Liver (tissue), 9 donors: ENCODE measurements around the gene MXRA8. TPM values are rescaled to one million over a fixed set of nuclear protein-coding genes. Genes with fewer than 3 reads are reported as not detected.

Experiments
- DNase-seq: peaks from one replicate; pipeline ENCODE4 v3.0.0-alpha.2; 2017; ENCODE audit warnings: low spot score
- H3K27ac ChIP-seq, 2 donors: one replicate each; pipeline ENCODE4 v1.7.0; 2013; ENCODE audit warnings: inconsistent platforms in 2 of 2, low read length in 2 of 2, control low read depth in 1 of 2, low read depth in 1 of 2, mild to moderate bottlenecking in 1 of 2
- H3K27me3 ChIP-seq, 4 donors: one replicate each; pipeline versions ENCODE4 v1.6.1 to v1.7.0; 2013; ENCODE audit warnings: low read length in 3 of 4, inconsistent platforms in 1 of 4, mild to moderate bottlenecking in 1 of 4, moderate library complexity in 1 of 4; ENCODE audit not compliant: control insufficient read depth in 4 of 4, insufficient read depth in 4 of 4
- H3K36me3 ChIP-seq, 4 donors: one replicate each; pipeline versions ENCODE4 v1.6.1 to v1.7.0; 2013; ENCODE audit warnings: low read length in 3 of 4, mild to moderate bottlenecking in 3 of 4, low read depth in 1 of 4, moderate library complexity in 1 of 4; ENCODE audit not compliant: control insufficient read depth in 4 of 4, insufficient read depth in 3 of 4
- H3K4me1 ChIP-seq, 4 donors: one replicate each; pipeline versions ENCODE4 v1.6.1 to v1.7.0; 2013; ENCODE audit warnings: low read length in 3 of 4, mild to moderate bottlenecking in 3 of 4, moderate library complexity in 1 of 4; ENCODE audit not compliant: control insufficient read depth in 4 of 4, insufficient read depth in 4 of 4
- H3K4me3 ChIP-seq, 3 donors: one replicate each; pipeline versions ENCODE4 v1.6.1 to v1.7.0; 2013; ENCODE audit warnings: low read length in 3 of 3, control low read depth in 1 of 3, low read depth in 1 of 3, mild to moderate bottlenecking in 1 of 3
- H3K9ac ChIP-seq, 2 donors: one replicate each; pipeline ENCODE4 v1.7.0; 2013; ENCODE audit warnings: low read length in 2 of 2, mild to moderate bottlenecking in 2 of 2, moderate library complexity in 2 of 2, control low read depth in 1 of 2, low read depth in 1 of 2
- H3K9me3 ChIP-seq, 4 donors: one replicate each; pipeline versions ENCODE4 v1.6.1 to v1.7.0; 2013; ENCODE audit warnings: low read length in 3 of 4; ENCODE audit not compliant: control insufficient read depth in 4 of 4
- EGR1 ChIP-seq, 2 donors: IDR thresholded peaks; 2 replicates each; pipeline ENCODE4 v1.6.1; 2016 to 2018; ENCODE audit warnings: antibody characterized with exemption in 2 of 2, low read depth in 2 of 2
- FOXA1 ChIP-seq: IDR thresholded peaks from 2 replicates; pipeline ENCODE4 v1.6.1; 2016; ENCODE audit warnings: antibody characterized with exemption
- FOXA2 ChIP-seq: IDR thresholded peaks from 2 replicates; pipeline ENCODE4 v1.6.1; 2016; ENCODE audit warnings: antibody characterized with exemption
- GABPA ChIP-seq, 2 donors: IDR thresholded peaks in 1 of 2; conservative IDR thresholded peaks in 1 of 2; 2 replicates each; pipeline ENCODE4 v1.6.1; 2016; ENCODE audit warnings: antibody characterized with exemption in 2 of 2, mild to moderate bottlenecking in 1 of 2, moderate library complexity in 1 of 2
- HNF4A ChIP-seq, 2 donors: conservative IDR thresholded peaks; 2 replicates each; pipeline ENCODE4 v1.6.1; 2016; ENCODE audit warnings: antibody characterized with exemption in 2 of 2, mild to moderate bottlenecking in 2 of 2
- HNF4G ChIP-seq: IDR thresholded peaks from 2 replicates; pipeline ENCODE4 v1.6.1; 2016; ENCODE audit warnings: antibody characterized with exemption
- JUND ChIP-seq, 2 donors: IDR thresholded peaks; 2 replicates each; pipeline ENCODE4 v1.6.1; 2016; ENCODE audit warnings: antibody characterized with exemption in 2 of 2
- NR2F2 ChIP-seq: IDR thresholded peaks from 2 replicates; pipeline ENCODE4 v1.6.1; 2016; ENCODE audit warnings: antibody characterized with exemption
- RAD21 ChIP-seq, 2 donors: IDR thresholded peaks; 2 replicates each; pipeline ENCODE4 v1.6.1; 2016; ENCODE audit warnings: antibody characterized with exemption in 2 of 2, mild to moderate bottlenecking in 2 of 2
- RXRA ChIP-seq, 2 donors: IDR thresholded peaks; 2 replicates each; pipeline ENCODE4 v1.6.1; 2017 to 2018; ENCODE audit warnings: antibody characterized with exemption in 2 of 2, mild to moderate bottlenecking in 1 of 2
- SP1 ChIP-seq: IDR thresholded peaks from 2 replicates; pipeline ENCODE4 v1.6.1; 2018; ENCODE audit warnings: antibody characterized with exemption, mild to moderate bottlenecking
- TAF1 ChIP-seq: conservative IDR thresholded peaks from 2 replicates; pipeline ENCODE4 v1.6.1; 2016; ENCODE audit warnings: antibody characterized with exemption, mild to moderate bottlenecking
- YY1 ChIP-seq: IDR thresholded peaks from 2 replicates; pipeline ENCODE4 v1.6.1; 2016; ENCODE audit warnings: antibody characterized with exemption, mild to moderate bottlenecking
- WGBS: extraction: QIAGEN DNeasy Blood & Tissue Kit; methylation state at CpG from one replicate; pipeline ENCODE4 v1.1.7; 2013; 5-methylcytosine and 5-hydroxymethylcytosine counted together
- polyA plus RNA-seq, 2 donors: library from polyadenylated mRNA; stranded (reverse) in 1 of 2; unstranded in 1 of 2; fragments of 200-250 nt in 1 of 2; fragments of >200 nt in 1 of 2; fragmentation: Nextera tagmentation in 1 of 2; extraction: Ambion mirVana in 1 of 2; gene quantifications; one replicate each; pipeline versions ENCODE4 v1.2.1 to v1.2.3, GENCODE V29; 2013 to 2015
- total RNA-seq, 2 donors: library from RNA; depleted of rRNA; stranded (reverse); fragments of >200 nt; gene quantifications; one replicate each; pipeline ENCODE4 v1.2.3, GENCODE V29; 2014
- TF ChIP-seq, protein P1 (sequence below): IDR thresholded peaks from 2 replicates; pipeline ENCODE4 v1.6.1; 2016; ENCODE audit warnings: antibody characterized with exemption
- TF ChIP-seq, protein P2 (sequence below): IDR thresholded peaks from 2 replicates; pipeline ENCODE4 v1.6.1; 2016; ENCODE audit warnings: antibody characterized with exemption
- TF ChIP-seq, protein P3 (sequence below): fragments of 150-350 bp; IDR thresholded peaks from 2 replicates; pipeline ENCODE4 v1.5.1; 2017; ENCODE audit warnings: improper control_type of control experiment, low read depth, low read length; ENCODE audit not compliant: missing input control
- TF ChIP-seq, protein P4 (sequence below): IDR thresholded peaks from 2 replicates; pipeline ENCODE4 v1.6.1; 2016; ENCODE audit warnings: antibody characterized with exemption
- TF ChIP-seq, protein P5 (sequence below): IDR thresholded peaks from 2 replicates; pipeline ENCODE4 v1.6.1; 2016; ENCODE audit warnings: antibody characterized with exemption, mild to moderate bottlenecking
- donor health status: healthy.
- donor health status: healthy.
- donor health status: healthy.
- donor health status: healthy.
- donor health status: healthy.

Gene MXRA8
- total and polyA plus RNA-seq, 4 donors: 1.8 to 5.9 (median 4.2) TPM

DNA sequence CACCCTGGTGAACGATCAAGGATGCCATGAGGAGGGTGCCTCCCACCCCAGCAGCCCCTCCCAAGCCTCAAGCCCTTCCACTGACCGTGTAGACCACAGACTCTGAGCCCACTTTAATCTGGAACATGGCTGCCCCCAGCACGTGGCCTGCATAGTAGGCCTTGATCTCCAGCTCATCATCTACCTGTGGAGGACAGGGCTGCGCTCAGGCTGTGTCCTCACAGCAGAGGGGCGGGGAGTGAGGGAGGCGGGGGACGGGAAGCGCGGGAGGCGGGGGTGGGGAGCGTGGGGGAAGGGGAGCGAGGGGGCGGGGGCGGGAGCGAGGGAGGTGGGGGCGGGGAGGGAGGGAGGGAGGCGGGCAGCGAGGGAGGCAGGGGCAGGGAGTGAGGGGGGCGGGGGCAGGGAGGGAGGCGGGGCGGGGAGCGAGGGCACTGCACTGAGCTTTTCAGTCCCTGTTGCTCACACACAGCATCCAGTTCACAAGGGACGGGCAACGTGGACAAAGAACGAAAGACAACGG is 42.9 kb downstream of the MXRA8 start:
- no peak overlapping the region for H3K4me3 ChIP-seq
- no peak overlapping the region for H3K27ac ChIP-seq
- H3K4me1 ChIP-seq: peaks cover 0 to 4% (median 2%) of the 10 kb centered on the region in 4 donors
- H3K36me3 ChIP-seq: peaks cover 6 to 44% (median 19%) of the 10 kb centered on the region in 4 donors
- TF ChIP-seq, protein P1, sequence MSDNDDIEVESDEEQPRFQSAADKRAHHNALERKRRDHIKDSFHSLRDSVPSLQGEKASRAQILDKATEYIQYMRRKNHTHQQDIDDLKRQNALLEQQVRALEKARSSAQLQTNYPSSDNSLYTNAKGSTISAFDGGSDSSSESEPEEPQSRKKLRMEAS: no peak
- no peak for TF ChIP-seq RAD21 (IDR thresholded peaks at IDR 0.05)
- TF ChIP-seq, protein P2, sequence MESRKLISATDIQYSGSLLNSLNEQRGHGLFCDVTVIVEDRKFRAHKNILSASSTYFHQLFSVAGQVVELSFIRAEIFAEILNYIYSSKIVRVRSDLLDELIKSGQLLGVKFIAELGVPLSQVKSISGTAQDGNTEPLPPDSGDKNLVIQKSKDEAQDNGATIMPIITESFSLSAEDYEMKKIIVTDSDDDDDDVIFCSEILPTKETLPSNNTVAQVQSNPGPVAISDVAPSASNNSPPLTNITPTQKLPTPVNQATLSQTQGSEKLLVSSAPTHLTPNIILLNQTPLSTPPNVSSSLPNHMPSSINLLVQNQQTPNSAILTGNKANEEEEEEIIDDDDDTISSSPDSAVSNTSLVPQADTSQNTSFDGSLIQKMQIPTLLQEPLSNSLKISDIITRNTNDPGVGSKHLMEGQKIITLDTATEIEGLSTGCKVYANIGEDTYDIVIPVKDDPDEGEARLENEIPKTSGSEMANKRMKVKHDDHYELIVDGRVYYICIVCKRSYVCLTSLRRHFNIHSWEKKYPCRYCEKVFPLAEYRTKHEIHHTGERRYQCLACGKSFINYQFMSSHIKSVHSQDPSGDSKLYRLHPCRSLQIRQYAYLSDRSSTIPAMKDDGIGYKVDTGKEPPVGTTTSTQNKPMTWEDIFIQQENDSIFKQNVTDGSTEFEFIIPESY: no peak
- TF ChIP-seq, protein P3, sequence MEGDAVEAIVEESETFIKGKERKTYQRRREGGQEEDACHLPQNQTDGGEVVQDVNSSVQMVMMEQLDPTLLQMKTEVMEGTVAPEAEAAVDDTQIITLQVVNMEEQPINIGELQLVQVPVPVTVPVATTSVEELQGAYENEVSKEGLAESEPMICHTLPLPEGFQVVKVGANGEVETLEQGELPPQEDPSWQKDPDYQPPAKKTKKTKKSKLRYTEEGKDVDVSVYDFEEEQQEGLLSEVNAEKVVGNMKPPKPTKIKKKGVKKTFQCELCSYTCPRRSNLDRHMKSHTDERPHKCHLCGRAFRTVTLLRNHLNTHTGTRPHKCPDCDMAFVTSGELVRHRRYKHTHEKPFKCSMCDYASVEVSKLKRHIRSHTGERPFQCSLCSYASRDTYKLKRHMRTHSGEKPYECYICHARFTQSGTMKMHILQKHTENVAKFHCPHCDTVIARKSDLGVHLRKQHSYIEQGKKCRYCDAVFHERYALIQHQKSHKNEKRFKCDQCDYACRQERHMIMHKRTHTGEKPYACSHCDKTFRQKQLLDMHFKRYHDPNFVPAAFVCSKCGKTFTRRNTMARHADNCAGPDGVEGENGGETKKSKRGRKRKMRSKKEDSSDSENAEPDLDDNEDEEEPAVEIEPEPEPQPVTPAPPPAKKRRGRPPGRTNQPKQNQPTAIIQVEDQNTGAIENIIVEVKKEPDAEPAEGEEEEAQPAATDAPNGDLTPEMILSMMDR: no peak
- TF ChIP-seq HNF4G: no peak
- no peak for TF ChIP-seq HNF4A (conservative IDR thresholded peaks at IDR 0.05)
- TF ChIP-seq, protein P4, sequence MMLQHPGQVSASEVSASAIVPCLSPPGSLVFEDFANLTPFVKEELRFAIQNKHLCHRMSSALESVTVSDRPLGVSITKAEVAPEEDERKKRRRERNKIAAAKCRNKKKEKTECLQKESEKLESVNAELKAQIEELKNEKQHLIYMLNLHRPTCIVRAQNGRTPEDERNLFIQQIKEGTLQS: no peak
- no peak for TF ChIP-seq FOXA2
- no peak for TF ChIP-seq FOXA1
- no peak for TF ChIP-seq TAF1
- TF ChIP-seq RXRA (IDR thresholded peaks at IDR 0.05): no peak
- TF ChIP-seq JUND (IDR thresholded peaks at IDR 0.05): no peak
- TF ChIP-seq GABPA (IDR thresholded peaks at IDR 0.05 in 1 of 2, conservative IDR thresholded peaks at IDR 0.05 in 1 of 2): no peak
- TF ChIP-seq YY1: no peak
- no peak for TF ChIP-seq NR2F2
- TF ChIP-seq SP1: no peak
- TF ChIP-seq EGR1 (IDR thresholded peaks at IDR 0.05; ENCODE audit: low read depth in 2 of 2): no peak
- TF ChIP-seq, protein P5, sequence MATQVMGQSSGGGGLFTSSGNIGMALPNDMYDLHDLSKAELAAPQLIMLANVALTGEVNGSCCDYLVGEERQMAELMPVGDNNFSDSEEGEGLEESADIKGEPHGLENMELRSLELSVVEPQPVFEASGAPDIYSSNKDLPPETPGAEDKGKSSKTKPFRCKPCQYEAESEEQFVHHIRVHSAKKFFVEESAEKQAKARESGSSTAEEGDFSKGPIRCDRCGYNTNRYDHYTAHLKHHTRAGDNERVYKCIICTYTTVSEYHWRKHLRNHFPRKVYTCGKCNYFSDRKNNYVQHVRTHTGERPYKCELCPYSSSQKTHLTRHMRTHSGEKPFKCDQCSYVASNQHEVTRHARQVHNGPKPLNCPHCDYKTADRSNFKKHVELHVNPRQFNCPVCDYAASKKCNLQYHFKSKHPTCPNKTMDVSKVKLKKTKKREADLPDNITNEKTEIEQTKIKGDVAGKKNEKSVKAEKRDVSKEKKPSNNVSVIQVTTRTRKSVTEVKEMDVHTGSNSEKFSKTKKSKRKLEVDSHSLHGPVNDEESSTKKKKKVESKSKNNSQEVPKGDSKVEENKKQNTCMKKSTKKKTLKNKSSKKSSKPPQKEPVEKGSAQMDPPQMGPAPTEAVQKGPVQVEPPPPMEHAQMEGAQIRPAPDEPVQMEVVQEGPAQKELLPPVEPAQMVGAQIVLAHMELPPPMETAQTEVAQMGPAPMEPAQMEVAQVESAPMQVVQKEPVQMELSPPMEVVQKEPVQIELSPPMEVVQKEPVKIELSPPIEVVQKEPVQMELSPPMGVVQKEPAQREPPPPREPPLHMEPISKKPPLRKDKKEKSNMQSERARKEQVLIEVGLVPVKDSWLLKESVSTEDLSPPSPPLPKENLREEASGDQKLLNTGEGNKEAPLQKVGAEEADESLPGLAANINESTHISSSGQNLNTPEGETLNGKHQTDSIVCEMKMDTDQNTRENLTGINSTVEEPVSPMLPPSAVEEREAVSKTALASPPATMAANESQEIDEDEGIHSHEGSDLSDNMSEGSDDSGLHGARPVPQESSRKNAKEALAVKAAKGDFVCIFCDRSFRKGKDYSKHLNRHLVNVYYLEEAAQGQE: no peak
- no peaks in the 10 kb centered on the region for H3K27me3 ChIP-seq
- 85% methylated on average over 25 of the region's 26 CpGs for WGBS
- no peak overlapping the region for H3K9ac ChIP-seq
- no peaks in the 10 kb centered on the region for H3K9me3 ChIP-seq
- DNase-seq: no peak
